Measurements from ENCODE around the gene KRTAP10-12. TPM values are rescaled to one million over a fixed set of nuclear protein-coding genes. Genes with fewer than 3 reads are reported as not detected.

KRTAP10-12 gene
- total and polyA plus RNA-seq, 2 experiments from 2014 or later: not detected

- no peak for TF ChIP-seq EZH2 (IDR thresholded peaks at IDR 0.05; ENCODE audit: insufficient read depth, poor library complexity, severe bottlenecking)
- Histone ChIP-seq H3K9me2 (ENCODE audit: insufficient read depth) (no peaks in the 10 kb centered on the region), H3K27me3 (replicated peaks; ENCODE audit: insufficient read depth) (peaks cover 66% of the 10 kb centered on the region), H3K79me2 (ENCODE audit: insufficient read depth) (no peaks in the 10 kb centered on the region), H2AFZ (no peak overlapping the region), H3K4me3 (no peak overlapping the region), H3K9me3 (ENCODE audit: low read depth) (no peaks in the 10 kb centered on the region), H3K9ac (no peak overlapping the region), H3K27ac (no peak overlapping the region), H3F3A (ENCODE audit: insufficient read depth) (no peaks in the 10 kb centered on the region), H4K20me1 (ENCODE audit: insufficient read depth) (no peaks in the 10 kb centered on the region), H3K4me2 (ENCODE audit: unreplicated experiment) (no peak overlapping the region), H3K36me3 (ENCODE audit: low read depth) (no peaks in the 10 kb centered on the region), H3K4me1 (ENCODE audit: insufficient read depth) (no peaks in the 10 kb centered on the region)
- WGBS, 2 experiments (ENCODE audit: low coverage in 1 of 2, low lambda C conversion rate in 2 of 2, missing lambda C conversion rate in 2 of 2): 68% methylated on average over 8 of the region's 8 CpGs
- no peak for DNase-seq
- in situ Hi-C loops (cut with MboI): no loop called here
These were observed 30.3 kb downstream of the KRTAP10-12 start for GRCh38 chr21:44727321-44727720.

- H3K4me3 ChIP-seq: no peak overlapping the region
- DNase-seq: no peak
- H3K27ac ChIP-seq: no peak overlapping the region
- H3K4me1 ChIP-seq (ENCODE audit: insufficient read depth): no peaks in the 10 kb centered on the region
- H3K9me3 ChIP-seq (ENCODE audit: low read depth): no peaks in the 10 kb centered on the region
- H3K79me2 ChIP-seq (ENCODE audit: insufficient read depth): no peaks in the 10 kb centered on the region
- WGBS, 2 experiments (ENCODE audit: low coverage in 1 of 2, low lambda C conversion rate in 2 of 2, missing lambda C conversion rate in 2 of 2): 47 to 48% methylated on average over 9 of the region's 9 CpGs
- no peak overlapping the region for H2AFZ ChIP-seq
- peaks cover 63% of the 10 kb centered on the region for H3K27me3 ChIP-seq (replicated peaks; ENCODE audit: insufficient read depth)
- no peaks in the 10 kb centered on the region for H3K9me2 ChIP-seq (ENCODE audit: insufficient read depth)
- no peaks in the 10 kb centered on the region for H3K36me3 ChIP-seq (ENCODE audit: low read depth)
- H4K20me1 ChIP-seq (ENCODE audit: insufficient read depth): no peaks in the 10 kb centered on the region
- TF ChIP-seq EZH2phosphoT487 (IDR thresholded peaks at IDR 0.05; ENCODE audit: insufficient read depth, low read depth) (no peak), EZH2 (IDR thresholded peaks at IDR 0.05; ENCODE audit: insufficient read depth, poor library complexity, severe bottlenecking) (no peak)
- no peak overlapping the region for H3K9ac ChIP-seq
- no peaks in the 10 kb centered on the region for H3F3A ChIP-seq (ENCODE audit: insufficient read depth)
- H3K4me2 ChIP-seq (ENCODE audit: unreplicated experiment): no peak overlapping the region
- in situ Hi-C loops (cut with MboI): no loop called here
These were observed 30.8 kb downstream of the KRTAP10-12 start for GRCh38 chr21:44727757-44728156.

- Histone ChIP-seq H3K4me1 (ENCODE audit: insufficient read depth) (no peaks in the 10 kb centered on the region), H3K9ac (no peak overlapping the region), H3K79me2 (ENCODE audit: insufficient read depth) (no peaks in the 10 kb centered on the region), H3K36me3 (ENCODE audit: low read depth) (no peaks in the 10 kb centered on the region), H3K9me2 (ENCODE audit: insufficient read depth) (no peaks in the 10 kb centered on the region), H2AFZ (no peak overlapping the region), H3K27ac (no peak overlapping the region), H3K4me2 (ENCODE audit: unreplicated experiment) (no peak overlapping the region), H3F3A (ENCODE audit: insufficient read depth) (no peaks in the 10 kb centered on the region), H3K27me3 (replicated peaks; ENCODE audit: insufficient read depth) (peaks cover 53% of the 10 kb centered on the region), H3K4me3 (no peak overlapping the region), H3K9me3 (ENCODE audit: low read depth) (no peaks in the 10 kb centered on the region), H4K20me1 (ENCODE audit: insufficient read depth) (no peaks in the 10 kb centered on the region)
- no peak for TF ChIP-seq EZH2phosphoT487 (IDR thresholded peaks at IDR 0.05; ENCODE audit: insufficient read depth, low read depth)
- WGBS, 2 experiments (ENCODE audit: low coverage in 1 of 2, low lambda C conversion rate in 2 of 2, missing lambda C conversion rate in 2 of 2): 48 to 56% methylated on average over 14 of the region's 14 CpGs
- DNase-seq: no peak
- in situ Hi-C loops (cut with MboI): no loop called here
These were observed 31.7 kb downstream of the KRTAP10-12 start for GRCh38 chr21:44728716-44729115.

- DNase-seq: no peak
- Histone ChIP-seq H3K4me2 (ENCODE audit: unreplicated experiment) (no peak overlapping the region), H3F3A (ENCODE audit: insufficient read depth) (no peaks in the 10 kb centered on the region), H3K9me2 (ENCODE audit: insufficient read depth) (no peaks in the 10 kb centered on the region), H4K20me1 (ENCODE audit: insufficient read depth) (no peaks in the 10 kb centered on the region), H3K79me2 (ENCODE audit: insufficient read depth) (no peaks in the 10 kb centered on the region), H3K27me3 (replicated peaks; ENCODE audit: insufficient read depth) (peaks cover 46% of the 10 kb centered on the region), H2AFZ (no peak overlapping the region), H3K4me1 (ENCODE audit: insufficient read depth) (no peaks in the 10 kb centered on the region), H3K27ac (no peak overlapping the region), H3K9me3 (ENCODE audit: low read depth) (no peaks in the 10 kb centered on the region), H3K36me3 (ENCODE audit: low read depth) (no peaks in the 10 kb centered on the region), H3K9ac (no peak overlapping the region), H3K4me3 (no peak overlapping the region)
- in situ Hi-C loops (cut with MboI): no loop called here
- no peak for TF ChIP-seq EZH2 (IDR thresholded peaks at IDR 0.05; ENCODE audit: insufficient read depth, poor library complexity, severe bottlenecking)
- no peak for TF ChIP-seq EZH2phosphoT487 (IDR thresholded peaks at IDR 0.05; ENCODE audit: insufficient read depth, low read depth)
- WGBS, 2 experiments (ENCODE audit: low coverage in 1 of 2, low lambda C conversion rate in 2 of 2, missing lambda C conversion rate in 2 of 2): 69 to 71% methylated on average over 23 of the region's 23 CpGs
These were observed 32.5 kb downstream of the KRTAP10-12 start for GRCh38 chr21:44729336-44730027.

GRCh38 chr21:44730028-44730395 lies 33.0 kb downstream of the KRTAP10-12 start:
- Histone ChIP-seq H3K9ac (no peak overlapping the region), H3K4me3 (no peak overlapping the region), H3K27ac (no peak overlapping the region), H3K4me1 (ENCODE audit: insufficient read depth) (no peaks in the 10 kb centered on the region), H3K79me2 (ENCODE audit: insufficient read depth) (no peaks in the 10 kb centered on the region), H3K4me2 (ENCODE audit: unreplicated experiment) (no peak overlapping the region), H3K36me3 (ENCODE audit: low read depth) (no peaks in the 10 kb centered on the region), H3F3A (ENCODE audit: insufficient read depth) (no peaks in the 10 kb centered on the region), H4K20me1 (ENCODE audit: insufficient read depth) (no peaks in the 10 kb centered on the region), H3K27me3 (replicated peaks; ENCODE audit: insufficient read depth) (peaks cover 40% of the 10 kb centered on the region), H3K9me3 (ENCODE audit: low read depth) (no peaks in the 10 kb centered on the region), H3K9me2 (ENCODE audit: insufficient read depth) (no peaks in the 10 kb centered on the region), H2AFZ (no peak overlapping the region)
- TF ChIP-seq EZH2phosphoT487 (IDR thresholded peaks at IDR 0.05; ENCODE audit: insufficient read depth, low read depth) (no peak), EZH2 (IDR thresholded peaks at IDR 0.05; ENCODE audit: insufficient read depth, poor library complexity, severe bottlenecking) (no peak)
- 62 to 70% methylated on average over 7 of the region's 7 CpGs for WGBS, 2 experiments (ENCODE audit: low coverage in 1 of 2, low lambda C conversion rate in 2 of 2, missing lambda C conversion rate in 2 of 2)
- no peak for DNase-seq
- in situ Hi-C loops (cut with MboI): no loop called here
